T-helper 1 cell treated with Interleukin-12 subunit alpha and Interleukin-12 subunit beta and Interleukin-4 antibody, amounts not matched to agents 30 μg/mL and 1 μg/mL, for 36 hours (primary cell): Measurements from ENCODE around the gene FAM9C.
"Not testable (repeated sequence)": the region's sequence is repeated elsewhere in the genome, so short reads cannot be mapped to it uniquely, and the experiment has no call there.

Experiments
- H3K27ac Mint-ChIP-seq: one replicate; pipeline ENCODE4 v1.8.0; 2021; ENCODE audit warnings: mild to moderate bottlenecking, mixed read lengths
- H3K27me3 Mint-ChIP-seq: one replicate; pipeline ENCODE4 v1.8.0; 2021; ENCODE audit warnings: low read depth, mixed read lengths
- H3K36me3 Mint-ChIP-seq: one replicate; pipeline ENCODE4 v1.8.0; 2021; ENCODE audit warnings: low read depth, mixed read lengths
- H3K4me1 Mint-ChIP-seq: one replicate; pipeline ENCODE4 v1.8.0; 2021; ENCODE audit warnings: low read depth, mixed read lengths
- H3K4me3 Mint-ChIP-seq: one replicate; pipeline ENCODE4 v1.8.0; 2021; ENCODE audit warnings: mild to moderate bottlenecking, moderate library complexity, mixed read lengths
- H3K9me3 Mint-ChIP-seq: one replicate; pipeline ENCODE4 v1.8.0; 2021; ENCODE audit warnings: mixed read lengths

FAM9C gene

GRCh38 chrX:13036896-13037295, 7.5 kb downstream of the FAM9C start:
- H3K4me1 Mint-ChIP-seq: peaks cover 6% of the 10 kb centered on the region
- H3K27me3 Mint-ChIP-seq: no peaks in the 10 kb centered on the region
- peaks cover 10% of the 10 kb centered on the region for H3K36me3 Mint-ChIP-seq
- H3K9me3 Mint-ChIP-seq: peaks cover 6% of the 10 kb centered on the region
- no peak overlapping the region for H3K4me3 Mint-ChIP-seq
- no peak overlapping the region for H3K27ac Mint-ChIP-seq

DNA sequence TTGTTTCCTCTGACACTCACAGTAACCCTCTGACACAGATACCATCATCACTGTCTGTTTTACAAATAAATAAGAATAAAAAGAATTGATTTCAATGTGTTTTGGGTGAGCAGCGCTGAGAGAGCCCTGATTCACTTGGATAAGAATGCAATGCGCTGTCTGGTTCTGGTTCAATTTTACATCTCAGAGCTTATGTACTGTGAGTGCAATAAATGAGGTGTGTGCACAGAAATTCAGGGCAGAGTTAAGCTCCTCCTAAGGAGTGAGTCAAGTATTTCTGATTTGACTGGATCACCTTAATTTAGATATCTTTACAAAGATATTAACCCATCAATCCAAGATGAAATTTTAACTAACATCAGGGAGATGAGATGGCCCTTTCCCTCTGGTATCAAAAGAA, 11.2 kb downstream of the FAM9C start:
- Mint-ChIP-seq H3K27me3 (no peaks in the 10 kb centered on the region), H3K9me3 (peaks cover 6% of the 10 kb centered on the region), H3K4me1 (peaks cover 27% of the 10 kb centered on the region), H3K36me3 (peaks cover 5% of the 10 kb centered on the region), H3K4me3 (no peak overlapping the region), H3K27ac (no peak overlapping the region)

GRCh38 chrX:13029887-13030771, 14.3 kb downstream of the FAM9C start:
- Mint-ChIP-seq H3K4me1 (peaks cover 50% of the 10 kb centered on the region), H3K4me3 (no peak overlapping the region), H3K9me3 (peaks cover 6% of the 10 kb centered on the region), H3K27ac (peak overlapping the region; percentile 55), H3K27me3 (no peaks in the 10 kb centered on the region), H3K36me3 (peaks cover 6% of the 10 kb centered on the region)

DNA sequence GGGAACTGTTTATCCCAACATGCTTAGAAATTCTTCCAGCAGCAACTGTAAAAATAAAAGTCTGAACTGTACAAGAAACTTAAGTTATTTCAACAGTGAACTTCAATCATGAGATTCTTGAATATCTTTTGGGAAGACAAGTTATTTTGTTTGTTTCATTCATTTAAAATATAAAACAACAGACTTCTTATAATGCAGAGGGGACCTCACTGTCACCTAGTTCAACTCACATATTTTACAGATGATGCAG, 14.9 kb downstream of the FAM9C start:
- peaks cover 6% of the 10 kb centered on the region for H3K36me3 Mint-ChIP-seq
- peak overlapping the region; percentile 49 for H3K27ac Mint-ChIP-seq
- peaks cover 6% of the 10 kb centered on the region for H3K9me3 Mint-ChIP-seq
- H3K4me3 Mint-ChIP-seq: peak overlapping the region; percentile 21
- H3K4me1 Mint-ChIP-seq: peaks cover 55% of the 10 kb centered on the region
- no peaks in the 10 kb centered on the region for H3K27me3 Mint-ChIP-seq

GRCh38 chrX:13028871-13029636, 15.4 kb downstream of the FAM9C start:
- Mint-ChIP-seq H3K4me3 (no peak overlapping the region), H3K36me3 (peaks cover 6% of the 10 kb centered on the region), H3K27ac (peak overlapping the region; percentile 49), H3K9me3 (peaks cover 6% of the 10 kb centered on the region), H3K27me3 (no peaks in the 10 kb centered on the region), H3K4me1 (peaks cover 55% of the 10 kb centered on the region)

- Mint-ChIP-seq H3K27me3 (no peaks in the 10 kb centered on the region), H3K27ac (peak overlapping the region; percentile 74), H3K36me3 (peaks cover 6% of the 10 kb centered on the region), H3K4me3 (peak overlapping the region; percentile 34), H3K9me3 (peaks cover 6% of the 10 kb centered on the region), H3K4me1 (peaks cover 68% of the 10 kb centered on the region)
Observed at GRCh38 chrX:13026877-13027652, 17.4 kb downstream of the FAM9C start.

- H3K27ac Mint-ChIP-seq: peak overlapping the region; percentile 47
- H3K27me3 Mint-ChIP-seq: no peaks in the 10 kb centered on the region
- no peak overlapping the region for H3K4me3 Mint-ChIP-seq
- peaks cover 6% of the 10 kb centered on the region for H3K9me3 Mint-ChIP-seq
- peaks cover 6% of the 10 kb centered on the region for H3K36me3 Mint-ChIP-seq
- H3K4me1 Mint-ChIP-seq: peaks cover 54% of the 10 kb centered on the region
Observed at GRCh38 chrX:13024986-13025385, 19.4 kb downstream of the FAM9C start.

DNA sequence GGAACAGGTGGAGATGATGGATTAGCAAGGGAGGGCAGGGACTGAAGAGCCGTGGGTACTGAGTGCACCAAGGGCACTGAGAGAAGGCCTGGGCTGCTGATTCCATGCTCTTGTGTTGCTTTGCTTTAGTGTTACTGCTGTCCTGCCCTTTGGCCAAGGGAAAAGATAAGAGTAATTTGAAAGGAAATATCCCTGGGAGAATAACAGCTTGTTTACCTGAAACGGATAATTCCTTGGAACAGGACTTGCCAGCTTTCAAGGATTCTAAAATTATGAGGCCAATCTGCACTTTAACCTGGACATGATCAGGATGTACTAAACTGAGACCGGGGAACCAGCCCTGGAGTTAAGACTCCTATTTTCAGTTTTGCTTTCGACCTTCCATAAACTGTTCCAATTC, 20.4 kb downstream of the FAM9C start:
- Mint-ChIP-seq H3K36me3 (peaks cover 6% of the 10 kb centered on the region), H3K4me3 (no peak overlapping the region), H3K4me1 (peaks cover 47% of the 10 kb centered on the region), H3K27ac (no peak overlapping the region), H3K9me3 (peaks cover 6% of the 10 kb centered on the region), H3K27me3 (no peaks in the 10 kb centered on the region)

GRCh38 chrX:13023567-13023966, 20.9 kb downstream of the FAM9C start:
- Mint-ChIP-seq H3K4me1 (peaks cover 47% of the 10 kb centered on the region), H3K27ac (no peak overlapping the region), H3K9me3 (peaks cover 6% of the 10 kb centered on the region), H3K36me3 (peaks cover 6% of the 10 kb centered on the region), H3K27me3 (no peaks in the 10 kb centered on the region), H3K4me3 (no peak overlapping the region)

DNA sequence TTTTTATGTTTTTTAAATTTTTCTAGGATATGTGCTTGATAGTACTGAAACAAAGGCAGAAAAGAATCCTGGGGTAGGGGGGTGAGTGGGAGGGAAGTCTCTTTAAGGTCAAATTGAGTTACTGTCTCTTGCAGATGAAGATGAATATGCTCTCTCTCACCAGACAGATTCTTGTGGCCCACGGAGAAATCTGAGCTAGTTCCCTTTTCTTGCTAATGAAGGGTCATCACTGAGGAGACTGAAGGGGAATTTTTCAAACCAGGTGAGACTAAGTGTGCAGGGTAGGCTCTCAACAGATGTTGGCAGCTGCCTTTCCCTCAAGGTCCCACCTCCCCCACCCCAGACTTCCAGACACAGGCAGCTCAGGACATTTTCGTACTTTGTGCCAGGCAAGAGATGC, 21.5 kb downstream of the FAM9C start:
- Mint-ChIP-seq H3K4me3 (no peak overlapping the region), H3K9me3 (peaks cover 6% of the 10 kb centered on the region), H3K36me3 (peaks cover 6% of the 10 kb centered on the region), H3K27ac (peak overlapping the region; percentile 26), H3K4me1 (peaks cover 43% of the 10 kb centered on the region), H3K27me3 (no peaks in the 10 kb centered on the region)

DNA sequence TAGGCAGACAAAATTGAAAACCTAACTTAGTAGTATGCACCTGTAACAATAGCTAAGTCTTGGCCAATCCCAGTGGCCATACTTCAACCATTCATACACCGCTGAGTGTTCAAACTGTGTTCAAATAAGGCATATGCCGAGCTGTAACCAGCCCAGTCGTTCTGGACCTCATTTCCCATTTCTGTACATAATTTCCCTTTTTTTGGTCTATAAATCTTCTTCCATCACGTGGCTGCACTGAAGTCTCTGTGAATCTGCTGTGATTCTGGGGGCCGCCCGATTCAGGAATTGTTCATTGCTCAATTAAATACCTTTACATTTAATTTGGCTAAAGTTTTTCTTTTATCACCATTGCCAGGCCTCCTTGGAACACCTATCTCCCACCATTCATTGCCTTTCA, 27.7 kb downstream of the FAM9C start:
- not testable (repeated sequence) for H3K27ac Mint-ChIP-seq, H3K4me3 Mint-ChIP-seq, H3K9me3 Mint-ChIP-seq, H3K36me3 Mint-ChIP-seq, H3K27me3 Mint-ChIP-seq
- peaks cover 40% of the 10 kb centered on the region for H3K4me1 Mint-ChIP-seq

DNA sequence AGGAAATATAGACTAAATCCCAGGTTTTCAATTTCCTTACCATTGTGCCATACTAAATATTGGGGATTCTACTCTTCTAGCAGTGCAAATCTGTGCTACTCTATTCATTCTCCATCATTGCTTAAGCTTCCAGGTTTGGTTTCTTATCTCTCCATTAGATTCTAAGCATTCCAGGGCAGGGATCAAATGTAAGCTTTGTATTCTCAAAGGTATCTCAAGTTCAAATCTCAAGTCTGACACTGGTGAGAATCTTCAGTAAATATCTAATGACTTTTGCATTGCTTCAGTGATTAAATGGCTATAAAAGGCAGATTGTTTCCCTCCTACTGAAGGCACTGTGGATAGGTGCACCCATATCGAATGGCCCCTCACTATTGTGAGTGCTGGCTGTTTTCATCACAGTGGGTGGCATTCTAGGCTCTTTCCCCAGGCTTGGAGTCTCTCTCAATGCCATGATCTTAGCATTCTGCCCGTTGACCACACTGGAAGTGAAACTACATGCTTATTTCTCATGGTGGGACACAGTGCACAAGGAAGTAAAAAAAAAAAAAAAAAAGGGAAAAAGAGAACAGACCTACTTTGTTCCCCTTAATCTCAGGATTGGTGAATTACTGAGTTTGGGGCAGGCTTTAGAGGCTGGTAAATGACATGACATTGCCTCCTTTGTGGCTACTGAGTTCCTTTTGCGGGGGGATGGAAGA, 28.7 kb downstream of the FAM9C start:
- peaks cover 2% of the 10 kb centered on the region for H3K36me3 Mint-ChIP-seq
- no peaks in the 10 kb centered on the region for H3K27me3 Mint-ChIP-seq
- H3K9me3 Mint-ChIP-seq: no peaks in the 10 kb centered on the region
- peaks cover 44% of the 10 kb centered on the region for H3K4me1 Mint-ChIP-seq
- no peak overlapping the region for H3K27ac Mint-ChIP-seq
- no peak overlapping the region for H3K4me3 Mint-ChIP-seq

- no peaks in the 10 kb centered on the region for H3K27me3 Mint-ChIP-seq
- H3K4me3 Mint-ChIP-seq: no peak overlapping the region
- H3K27ac Mint-ChIP-seq: peak overlapping the region; percentile 88
- peaks cover 49% of the 10 kb centered on the region for H3K4me1 Mint-ChIP-seq
- peaks cover 2% of the 10 kb centered on the region for H3K36me3 Mint-ChIP-seq
- no peaks in the 10 kb centered on the region for H3K9me3 Mint-ChIP-seq
Observed at GRCh38 chrX:13014111-13015096, 30.0 kb downstream of the FAM9C start.
